Loucy (cell line): ENCODE data around the gene MYO18B.

Experiments used
- H2AFZ ChIP-seq: fragments of 200-600 bp; sonication (generic); 2 replicates; pipeline ENCODE4 v1.6.0; 2016; ENCODE audit warnings: antibody characterized with exemption, mild to moderate bottlenecking, low read length, moderate library complexity
- H3F3A ChIP-seq: fragments of 200-600 bp; 2 replicates; pipeline ENCODE4 v1.6.0; 2016; ENCODE audit warnings: antibody characterized with exemption, low read depth, mild to moderate bottlenecking
- H3K27me3 ChIP-seq: fragments of 200-600 bp; sonication (generic); 2 replicates; pipeline ENCODE4 v1.6.1; 2014; ENCODE audit warnings: low read length, mild to moderate bottlenecking; ENCODE audit not compliant: insufficient read depth, poor library complexity, severe bottlenecking
- H3K36me3 ChIP-seq: fragments of 200-600 bp; sonication (generic); 2 replicates; pipeline ENCODE4 v1.6.1; 2016; ENCODE audit warnings: low read length; ENCODE audit not compliant: insufficient read depth
- H3K4me1 ChIP-seq: fragments of 200-600 bp; sonication (generic); 2 replicates; pipeline ENCODE4 v1.5.1; 2014; ENCODE audit warnings: low read length, mild to moderate bottlenecking; ENCODE audit not compliant: insufficient read depth, poor library complexity, severe bottlenecking
- H3K4me2 ChIP-seq: fragments of 200-600 bp; sonication (generic); 2 replicates; pipeline ENCODE4 v1.6.0; 2014; ENCODE audit warnings: antibody characterized with exemption, low read length, low read depth, mild to moderate bottlenecking; ENCODE audit not compliant: poor library complexity, severe bottlenecking
- H3K4me3 ChIP-seq: fragments of 200-600 bp; sonication (generic); 2 replicates; pipeline ENCODE4 v1.5.1; 2014; ENCODE audit warnings: low read length, mild to moderate bottlenecking, mixed read lengths; ENCODE audit not compliant: poor library complexity, severe bottlenecking
- H3K79me2 ChIP-seq: fragments of 200-600 bp; sonication (generic); 2 replicates; pipeline ENCODE4 v1.6.1; 2014; ENCODE audit warnings: low read length; ENCODE audit not compliant: insufficient read depth
- H3K9ac ChIP-seq: fragments of 200-600 bp; sonication (generic); 2 replicates; pipeline ENCODE4 v1.6.0; 2014; ENCODE audit warnings: mild to moderate bottlenecking, low read depth, low read length, moderate library complexity; ENCODE audit not compliant: poor library complexity, severe bottlenecking
- H3K9me2 ChIP-seq: fragments of 200-600 bp; sonication (generic); replicated peaks from 2 replicates; pipeline ENCODE4 v1.6.1; 2016; ENCODE audit warnings: low read depth, low read length, mixed read lengths
- H3K9me3 ChIP-seq: fragments of 200-600 bp; sonication (generic); 2 replicates; pipeline ENCODE4 v1.6.1; 2014; ENCODE audit warnings: mild to moderate bottlenecking, antibody characterized with exemption, low read length, low read depth; ENCODE audit not compliant: insufficient read depth
- H4K20me1 ChIP-seq: fragments of 200-600 bp; sonication (generic); 2 replicates; pipeline ENCODE4 v1.6.0; 2014; ENCODE audit warnings: antibody characterized with exemption, low read length, mild to moderate bottlenecking; ENCODE audit not compliant: insufficient read depth, poor library complexity, severe bottlenecking
- EZH2phosphoT487 ChIP-seq: fragments of 200-600 bp; IDR thresholded peaks from 2 replicates; pipeline ENCODE4 v1.6.1; 2018; ENCODE audit warnings: antibody characterized with exemption, mild to moderate bottlenecking, moderate library complexity, borderline replicate concordance
- TF ChIP-seq, protein P1 (sequence below): fragments of 200-600 bp; sonication (generic); conservative IDR thresholded peaks from 2 replicates; pipeline ENCODE4 v1.5.1; 2014; ENCODE audit warnings: mild to moderate bottlenecking, antibody characterized with exemption, low read length

The MYO18B gene

DNA sequence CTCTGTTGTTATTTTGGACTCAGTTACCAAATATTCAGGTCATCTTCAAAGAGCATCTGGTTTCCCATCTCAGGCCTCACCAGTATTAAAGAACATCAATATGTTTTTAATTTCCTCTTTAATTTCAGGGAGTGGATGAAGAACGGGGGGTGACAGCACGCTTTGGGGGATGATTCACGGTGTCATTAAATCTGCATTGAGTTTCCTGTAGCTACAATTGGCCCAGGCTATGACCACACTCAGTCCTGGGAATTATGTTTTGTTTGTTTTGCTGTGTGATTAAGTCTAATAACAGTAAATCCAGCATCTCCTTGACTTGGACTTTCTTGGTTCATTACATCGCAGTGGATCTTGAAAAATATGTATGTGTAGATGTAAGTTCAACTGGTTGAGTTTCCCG is 277.6 kb downstream of the MYO18B start:
- H4K20me1 ChIP-seq: no peaks in the 10 kb centered on the region
- no peaks in the 10 kb centered on the region for H3K27me3 ChIP-seq
- H3K9me3 ChIP-seq: no peaks in the 10 kb centered on the region
- H2AFZ ChIP-seq: no peak overlapping the region
- no peaks in the 10 kb centered on the region for H3K9me2 ChIP-seq
- H3K79me2 ChIP-seq: no peaks in the 10 kb centered on the region
- no peaks in the 10 kb centered on the region for H3F3A ChIP-seq
- no peak overlapping the region for H3K9ac ChIP-seq
- no peaks in the 10 kb centered on the region for H3K36me3 ChIP-seq
- TF ChIP-seq EZH2phosphoT487: no peak
- TF ChIP-seq, protein P1, sequence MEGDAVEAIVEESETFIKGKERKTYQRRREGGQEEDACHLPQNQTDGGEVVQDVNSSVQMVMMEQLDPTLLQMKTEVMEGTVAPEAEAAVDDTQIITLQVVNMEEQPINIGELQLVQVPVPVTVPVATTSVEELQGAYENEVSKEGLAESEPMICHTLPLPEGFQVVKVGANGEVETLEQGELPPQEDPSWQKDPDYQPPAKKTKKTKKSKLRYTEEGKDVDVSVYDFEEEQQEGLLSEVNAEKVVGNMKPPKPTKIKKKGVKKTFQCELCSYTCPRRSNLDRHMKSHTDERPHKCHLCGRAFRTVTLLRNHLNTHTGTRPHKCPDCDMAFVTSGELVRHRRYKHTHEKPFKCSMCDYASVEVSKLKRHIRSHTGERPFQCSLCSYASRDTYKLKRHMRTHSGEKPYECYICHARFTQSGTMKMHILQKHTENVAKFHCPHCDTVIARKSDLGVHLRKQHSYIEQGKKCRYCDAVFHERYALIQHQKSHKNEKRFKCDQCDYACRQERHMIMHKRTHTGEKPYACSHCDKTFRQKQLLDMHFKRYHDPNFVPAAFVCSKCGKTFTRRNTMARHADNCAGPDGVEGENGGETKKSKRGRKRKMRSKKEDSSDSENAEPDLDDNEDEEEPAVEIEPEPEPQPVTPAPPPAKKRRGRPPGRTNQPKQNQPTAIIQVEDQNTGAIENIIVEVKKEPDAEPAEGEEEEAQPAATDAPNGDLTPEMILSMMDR: no peak
- H3K4me2 ChIP-seq: no peak overlapping the region
- no peaks in the 10 kb centered on the region for H3K4me1 ChIP-seq
- H3K4me3 ChIP-seq: no peak overlapping the region

DNA sequence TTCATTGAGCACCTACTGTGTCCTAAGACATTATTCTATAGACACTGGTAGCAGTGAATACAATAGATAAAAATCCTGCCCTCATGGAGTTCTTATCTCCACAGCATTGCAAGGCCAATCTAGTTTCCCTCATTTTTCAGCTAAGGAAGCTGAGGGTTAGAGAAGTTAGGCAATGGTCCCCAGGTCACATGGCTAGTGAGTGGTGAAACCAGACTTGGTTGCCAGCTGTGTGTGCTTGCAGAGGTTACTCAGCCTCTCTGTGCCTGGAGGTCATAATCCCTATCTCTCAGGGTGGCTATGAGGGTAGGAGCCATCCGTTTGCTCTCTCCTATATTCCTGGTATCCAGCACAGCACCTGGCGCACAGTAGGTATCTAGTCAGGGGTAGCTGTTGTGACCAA is 279.5 kb downstream of the MYO18B start:
- Histone ChIP-seq H3K4me3 (no peak overlapping the region), H4K20me1 (no peaks in the 10 kb centered on the region), H3K9me2 (no peaks in the 10 kb centered on the region), H3K27me3 (no peaks in the 10 kb centered on the region), H3F3A (no peaks in the 10 kb centered on the region), H3K36me3 (no peaks in the 10 kb centered on the region), H3K9ac (no peak overlapping the region), H3K4me1 (no peaks in the 10 kb centered on the region), H3K4me2 (no peak overlapping the region), H3K79me2 (no peaks in the 10 kb centered on the region), H2AFZ (no peak overlapping the region), H3K9me3 (no peaks in the 10 kb centered on the region)
- no peak for TF ChIP-seq EZH2phosphoT487
- TF ChIP-seq, protein P1: no peak

DNA sequence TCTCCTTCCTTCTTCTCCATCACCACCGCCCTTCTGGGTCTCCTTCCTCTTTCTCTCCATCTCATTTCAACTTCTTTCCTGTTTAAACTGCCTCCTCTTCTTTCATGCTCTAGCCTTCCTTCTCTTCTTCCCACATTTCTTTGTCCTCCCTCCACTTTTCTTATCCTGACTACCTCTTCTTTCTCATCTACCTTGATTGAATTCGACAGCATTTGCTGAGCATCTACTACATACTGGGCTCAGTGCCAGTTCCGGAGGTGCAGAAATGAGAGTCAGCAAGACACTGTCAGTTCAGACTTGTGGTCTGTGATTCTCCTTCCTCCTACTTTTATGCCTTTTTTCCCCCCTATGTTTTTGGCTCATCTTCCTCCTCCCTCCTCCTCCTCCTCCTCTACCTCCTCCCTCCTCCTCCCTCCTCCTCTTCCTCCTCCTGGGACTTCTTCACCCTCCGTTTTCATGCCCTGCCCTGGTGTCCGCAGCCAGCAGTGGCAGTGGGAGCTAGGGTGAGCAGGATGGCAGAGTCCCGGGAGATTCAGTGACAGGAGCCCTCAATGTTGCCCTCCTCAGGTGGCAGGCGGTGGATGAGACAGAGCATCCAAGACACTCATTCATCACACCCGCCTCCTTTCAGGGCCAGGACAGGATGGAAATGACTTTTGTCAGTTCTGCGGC is 281.3 kb downstream of the MYO18B start:
- no peak overlapping the region for H3K4me3 ChIP-seq
- no peaks in the 10 kb centered on the region for H3K36me3 ChIP-seq
- H3K4me1 ChIP-seq: no peaks in the 10 kb centered on the region
- no peak overlapping the region for H2AFZ ChIP-seq
- no peak overlapping the region for H3K9ac ChIP-seq
- no peaks in the 10 kb centered on the region for H3K9me3 ChIP-seq
- no peak overlapping the region for H3K4me2 ChIP-seq
- H3K9me2 ChIP-seq: no peaks in the 10 kb centered on the region
- H4K20me1 ChIP-seq: no peaks in the 10 kb centered on the region
- no peaks in the 10 kb centered on the region for H3F3A ChIP-seq
- H3K79me2 ChIP-seq: no peaks in the 10 kb centered on the region
- no peak for TF ChIP-seq EZH2phosphoT487
- TF ChIP-seq, protein P1: no peak
- H3K27me3 ChIP-seq: no peaks in the 10 kb centered on the region
